Skin of body (tissue), 2 donors: ENCODE measurements around the gene TRAF6. TPM values are rescaled to one million over a fixed set of nuclear protein-coding genes. Genes with fewer than 3 reads are reported as not detected.
"Not testable (repeated sequence)": the region's sequence is repeated elsewhere in the genome, so short reads cannot be mapped to it uniquely, and the experiment has no call there.

Source experiments
- DNase-seq: peaks from one replicate; lab custom pipeline; 2025; lab: John Stamatoyannopoulos, UW
- total RNA-seq: library from RNA; depleted of rRNA; stranded (reverse); fragments of >200 nt; gene quantifications from one replicate; pipeline ENCODE4 v1.2.3, GENCODE V29; 2014

TRAF6 gene
- 10.0 TPM for total RNA-seq

GRCh38 chr11:36509694-36510593 lies at the start of gene TRAF6:
TRAF6 (minus strand) TSS chr11:36510272; CDS start chr11:36501515, 8,757 bp downstream.
- DNase-seq = peak; percentile 69

GRCh38 chr11:36558571-36559413 lies 48.7 kb upstream of the TRAF6 start:
- no peak for DNase-seq

GRCh38 chr11:36557991-36558390 lies 47.9 kb upstream of the TRAF6 start:
- no peak for DNase-seq

GRCh38 chr11:36557390-36557789 lies 47.3 kb upstream of the TRAF6 start:
- not testable (repeated sequence) for DNase-seq

- DNase-seq = no peak
These were observed 40.5 kb upstream of the TRAF6 start for GRCh38 chr11:36550385-36551115.

- DNase-seq = peak; percentile 23
These were observed 30.9 kb upstream of the TRAF6 start for GRCh38 chr11:36540998-36541397.

GRCh38 chr11:36534276-36534840 lies 24.3 kb upstream of the TRAF6 start:
- DNase-seq = no peak

DNA sequence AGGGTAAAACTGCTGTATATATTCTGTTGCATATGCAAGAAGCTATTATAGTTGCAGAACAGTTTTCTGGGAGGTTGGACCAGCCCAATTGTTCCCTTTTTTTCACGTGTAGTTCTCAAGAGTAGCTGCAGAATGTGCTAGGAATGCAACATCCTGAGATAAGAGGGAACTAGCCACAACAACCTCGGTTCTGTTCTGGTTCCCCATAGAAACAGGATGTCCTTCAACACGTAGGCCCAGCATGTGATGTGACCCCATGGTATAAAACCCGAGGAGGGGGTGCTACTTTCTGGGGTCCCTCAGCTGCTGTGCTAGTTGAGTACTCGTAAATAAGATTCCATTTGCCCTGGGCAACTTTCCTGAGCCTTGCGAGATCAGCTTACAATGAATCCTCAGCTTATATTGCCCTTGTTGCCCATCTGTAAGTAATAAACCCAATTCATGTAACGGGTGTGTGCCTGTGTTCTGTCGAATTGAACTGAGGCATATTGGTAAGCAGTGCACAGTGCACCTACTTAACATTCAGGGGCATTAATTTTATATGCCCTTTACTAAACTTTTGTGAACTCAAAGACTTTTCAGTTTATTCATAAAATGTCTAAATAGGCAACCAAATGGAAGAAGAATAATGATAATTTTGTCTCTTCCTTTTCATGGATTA lies 23.0 kb upstream of the TRAF6 start:
- no peak for DNase-seq

DNA sequence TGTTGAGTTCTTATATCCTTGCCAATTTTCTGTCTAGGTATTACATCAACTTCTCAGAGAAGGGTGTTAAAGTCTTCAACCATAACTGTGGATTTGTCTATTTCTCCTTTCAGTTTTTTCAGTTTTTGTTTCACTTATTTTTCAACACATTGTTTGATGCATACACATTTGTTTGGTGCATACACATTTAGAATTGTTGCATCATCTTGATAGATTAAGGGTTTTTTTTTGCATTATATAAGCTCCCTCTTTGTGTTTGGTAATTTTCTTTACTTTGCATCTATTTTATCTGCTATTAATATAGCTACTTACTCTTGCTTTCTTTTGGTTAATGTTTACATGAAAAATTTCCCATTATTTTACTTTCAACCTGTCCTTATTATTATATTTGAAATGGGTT lies 20.8 kb upstream of the TRAF6 start:
- no peak for DNase-seq

- no peak for DNase-seq
These were observed 3.9 kb upstream of the TRAF6 start for GRCh38 chr11:36513965-36514364.

DNA sequence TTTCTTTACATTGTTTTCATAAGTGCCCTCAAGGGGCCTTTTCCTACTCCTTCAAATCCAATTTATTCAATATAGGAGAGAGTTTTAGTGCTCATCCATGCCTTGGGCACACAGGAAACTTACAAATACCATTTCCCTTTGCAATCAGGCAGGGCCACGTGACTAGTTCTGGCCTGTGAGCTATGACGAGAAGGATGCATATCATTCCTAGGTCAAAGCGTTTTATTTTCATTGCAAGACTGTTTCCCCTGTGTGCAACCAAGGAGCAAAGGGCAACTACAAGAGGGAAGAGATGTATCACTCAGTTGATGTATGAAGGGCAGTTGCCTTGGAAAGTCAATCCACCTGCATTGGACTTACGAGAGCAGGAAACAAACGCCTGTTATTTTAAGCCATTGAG lies 1.9 kb upstream of the TRAF6 start:
- no peak for DNase-seq

DNA sequence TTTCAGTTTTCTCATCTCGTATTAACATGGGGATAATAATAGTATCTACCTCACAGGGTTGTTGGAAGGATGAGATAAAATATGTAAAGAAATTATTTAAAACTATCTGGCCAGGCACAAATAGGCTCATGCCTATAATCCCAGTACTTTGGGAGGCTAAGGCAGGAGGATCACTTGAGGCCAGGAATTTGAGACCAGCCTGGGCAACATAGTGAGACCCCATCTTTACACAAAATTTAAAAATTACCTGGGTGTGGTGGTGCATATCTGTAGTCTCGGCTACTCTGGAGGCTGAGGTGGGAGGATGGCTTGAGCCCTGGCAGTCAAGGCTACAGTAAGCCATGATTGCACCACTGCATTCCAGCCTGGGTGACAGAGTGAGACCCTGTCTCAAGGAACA lies 990 bp upstream of the TRAF6 start:
- DNase-seq = not testable (repeated sequence)

DNA sequence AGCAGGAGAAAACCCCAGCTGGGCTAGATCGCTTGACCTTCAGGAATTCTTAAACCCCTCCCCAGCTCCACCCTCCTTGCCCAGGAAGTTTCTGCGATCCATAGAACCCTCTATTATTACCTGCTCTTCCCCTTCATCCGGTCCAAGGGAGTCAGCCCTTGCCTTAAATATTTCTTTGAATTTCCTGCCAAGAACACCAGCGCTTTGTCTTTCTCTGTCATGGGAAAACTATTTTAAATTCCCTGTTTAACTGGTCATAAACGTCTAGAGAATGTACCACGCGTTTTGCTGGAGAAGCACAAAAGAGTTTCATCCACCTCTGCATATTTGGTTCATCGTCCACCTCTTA lies 496 bp upstream of the TRAF6 start:
- no peak for DNase-seq

DNA sequence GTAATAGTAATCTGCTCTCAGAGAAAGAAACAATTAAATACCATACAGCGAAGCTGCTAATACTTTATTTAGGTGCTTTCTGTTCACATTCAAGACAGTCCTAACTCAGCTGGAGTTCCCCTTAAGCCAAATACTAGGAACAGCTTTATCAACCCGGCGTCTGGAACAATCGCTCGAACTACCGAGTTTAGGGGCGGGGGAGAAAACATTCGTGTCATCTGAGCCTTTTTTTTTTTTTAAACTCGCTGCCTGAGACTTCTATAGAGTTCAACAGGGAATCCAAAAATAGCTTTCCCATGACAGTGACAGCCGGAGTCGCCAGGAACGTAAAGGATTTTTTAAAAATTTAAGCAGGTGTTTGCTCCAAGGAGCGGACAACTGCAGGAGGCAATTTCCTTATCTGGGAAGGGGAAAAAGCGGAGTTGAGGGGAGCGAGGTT lies 852 bp downstream of the TRAF6 start:
- DNase-seq = peak; percentile 23

DNA sequence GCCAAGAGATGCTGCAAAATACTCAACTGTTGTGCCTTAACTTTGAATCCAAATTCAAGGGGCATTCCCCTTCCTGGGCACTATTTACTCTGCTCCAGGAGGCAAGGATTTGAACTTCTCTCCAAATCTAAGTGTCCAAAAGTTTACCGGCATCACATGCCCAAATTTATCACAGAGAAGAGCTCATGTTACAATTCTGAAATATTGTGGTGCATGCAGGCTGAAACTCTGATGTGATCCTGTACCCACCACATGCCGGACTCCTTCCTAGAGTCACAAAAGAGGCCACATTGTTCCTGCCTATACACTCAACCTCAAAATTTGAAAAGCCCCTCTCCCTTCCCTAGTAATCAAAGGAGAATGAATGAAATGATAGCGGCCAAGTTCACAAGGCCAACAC lies 1.3 kb downstream of the TRAF6 start:
- no peak for DNase-seq

DNA sequence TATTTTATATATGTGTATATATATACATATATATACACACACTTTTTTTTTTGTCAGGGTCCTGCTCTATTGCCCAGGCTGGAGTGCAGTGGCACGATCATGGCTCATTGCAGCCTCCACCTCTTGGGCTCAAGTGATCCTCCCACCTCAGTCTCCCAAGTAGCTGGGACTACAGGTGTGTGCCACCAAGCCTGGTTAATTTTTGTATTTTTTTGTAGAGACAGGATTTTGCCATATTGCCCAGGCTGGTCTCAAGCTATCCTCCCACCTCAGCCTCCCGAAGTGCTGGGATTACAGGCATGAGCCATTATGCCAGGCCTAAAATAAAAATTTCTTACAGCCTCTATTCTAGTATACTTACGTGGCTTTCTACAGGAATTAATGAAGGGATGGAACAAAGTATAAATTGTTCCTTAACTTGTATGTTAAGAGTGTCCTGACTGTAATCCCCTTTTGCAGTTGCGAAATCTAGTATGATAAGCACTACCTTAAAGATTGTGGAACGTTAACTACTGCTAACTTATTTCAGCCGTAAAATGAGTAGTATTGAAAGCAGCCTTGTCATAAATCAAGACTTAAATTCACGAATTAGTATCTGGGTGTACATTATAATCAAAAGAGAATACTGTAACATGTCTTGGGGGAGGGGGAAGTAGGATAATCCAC lies 2.1 kb downstream of the TRAF6 start:
- DNase-seq = no peak

DNA sequence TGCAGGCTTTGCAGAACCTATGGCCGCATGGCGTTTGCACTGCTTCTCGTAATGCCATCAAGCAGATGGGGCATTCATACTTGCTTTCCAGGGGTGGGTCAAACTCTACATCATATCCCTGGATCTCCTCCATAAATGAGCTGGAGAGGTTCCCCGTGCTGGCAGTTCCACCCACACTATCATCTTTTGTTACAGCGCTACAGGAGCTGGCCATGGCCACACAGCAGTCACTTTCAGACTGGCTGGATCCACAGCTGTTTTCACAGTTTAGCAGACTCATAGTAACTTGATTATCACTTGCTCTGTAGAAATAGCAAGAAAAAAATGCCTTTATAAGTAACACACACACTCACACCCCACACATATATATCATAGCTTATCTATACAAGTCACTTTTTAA lies 8.8 kb downstream of the TRAF6 start:
- no peak for DNase-seq

GRCh38 chr11:36500315-36500721 lies 9.8 kb downstream of the TRAF6 start:
- no peak for DNase-seq

DNA sequence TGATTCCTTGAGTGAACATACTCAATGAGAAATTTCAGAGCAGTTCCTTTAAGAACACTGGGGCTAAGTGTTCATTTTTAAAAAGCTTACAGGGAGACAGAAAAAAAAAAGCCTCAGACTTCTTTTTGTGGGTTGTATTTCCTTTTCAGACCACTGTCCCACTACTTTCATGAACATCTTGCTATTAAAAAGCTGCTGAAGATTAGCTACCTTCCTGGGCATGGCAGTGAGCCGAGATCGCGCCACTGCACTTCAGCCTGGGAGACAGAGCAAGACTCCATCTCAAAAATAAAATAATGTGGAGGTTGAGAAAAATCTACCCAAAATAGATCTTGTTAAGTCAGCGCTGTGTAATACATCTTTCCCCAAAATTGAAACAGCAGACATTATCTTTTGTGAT lies 10.8 kb downstream of the TRAF6 start:
- no peak for DNase-seq

- no peak for DNase-seq
These were observed 11.4 kb downstream of the TRAF6 start for GRCh38 chr11:36498721-36499120.
